ENCODE measurements around the gene ETF1.
A peak's percentile ranks its signal among the peaks of the same experiment; 100 is the strongest.
"Not testable (repeated sequence)": the region's sequence is repeated elsewhere in the genome, so short reads cannot be mapped to it uniquely, and the experiment has no call there.

Gene ETF1

GRCh38 chr5:138529812-138530211 lies 13.2 kb downstream of the ETF1 start:
- no peak for DNase-seq (ENCODE audit: low read depth in 2 of 2, low spot score in 1 of 2)

DNA sequence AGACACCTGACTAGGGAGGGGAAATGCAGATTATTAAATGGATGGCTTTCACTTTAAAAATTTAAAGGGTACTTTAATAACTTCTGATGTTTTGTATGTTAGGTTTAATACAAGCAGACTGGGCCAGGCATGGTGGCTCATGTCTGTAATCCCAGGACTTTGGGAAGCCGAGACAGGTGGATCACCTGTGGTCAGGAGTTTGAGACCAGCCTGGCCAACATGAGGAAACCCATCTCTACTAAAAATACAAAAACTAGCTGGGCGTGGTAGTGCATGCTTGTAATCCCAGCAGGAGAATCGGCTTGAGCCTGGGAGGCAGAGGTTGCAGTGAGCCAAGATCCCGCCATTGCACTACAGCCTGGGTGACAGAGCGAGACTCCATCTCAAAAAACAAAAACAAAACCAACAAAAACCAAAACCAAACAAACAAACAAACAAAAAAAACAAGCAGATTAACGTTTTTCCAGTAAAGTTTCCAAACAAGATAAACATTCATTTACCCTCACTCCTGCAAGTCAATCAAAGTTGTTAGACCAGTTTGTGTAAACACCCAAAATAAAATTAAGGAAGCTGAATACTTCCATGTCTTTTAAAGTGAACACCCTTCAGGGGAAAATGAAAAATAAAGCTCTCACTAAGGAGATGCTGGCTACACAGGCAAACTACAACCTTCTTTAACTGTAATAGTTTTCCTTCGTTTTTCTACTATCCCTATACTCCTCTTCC lies 14.1 kb downstream of the ETF1 start:
- DNase-seq (ENCODE audit: low read depth in 2 of 2, low spot score in 1 of 2) = no peak

- no peak for DNase-seq (ENCODE audit: low read depth in 2 of 2, low spot score in 1 of 2)
Measured at GRCh38 chr5:138528208-138528607, 14.8 kb downstream of the ETF1 start.

GRCh38 chr5:138527170-138527569 lies 15.9 kb downstream of the ETF1 start:
- no peak for DNase-seq (ENCODE audit: low read depth in 2 of 2, low spot score in 1 of 2)

DNA sequence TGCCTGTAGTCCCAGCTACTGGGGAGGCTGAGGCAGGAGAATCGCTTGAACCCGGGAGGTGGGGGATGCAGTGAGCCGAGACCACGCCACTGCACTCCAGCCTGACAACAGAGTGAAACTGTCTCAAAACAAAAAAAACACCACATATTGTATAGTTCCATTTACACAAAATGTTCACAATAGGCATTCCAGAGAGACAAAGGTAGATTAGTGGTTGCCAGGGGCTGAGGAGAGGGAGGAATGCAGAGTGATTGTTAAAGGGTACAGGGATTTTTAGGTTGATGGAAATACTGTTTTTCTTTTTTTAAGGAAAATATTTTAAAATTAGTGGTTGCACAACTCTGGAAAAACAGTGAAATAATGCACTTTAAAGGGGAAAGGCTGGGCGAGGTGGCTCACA lies 19.6 kb downstream of the ETF1 start:
- DNase-seq (ENCODE audit: low read depth in 2 of 2, low spot score in 1 of 2) = no peak

DNA sequence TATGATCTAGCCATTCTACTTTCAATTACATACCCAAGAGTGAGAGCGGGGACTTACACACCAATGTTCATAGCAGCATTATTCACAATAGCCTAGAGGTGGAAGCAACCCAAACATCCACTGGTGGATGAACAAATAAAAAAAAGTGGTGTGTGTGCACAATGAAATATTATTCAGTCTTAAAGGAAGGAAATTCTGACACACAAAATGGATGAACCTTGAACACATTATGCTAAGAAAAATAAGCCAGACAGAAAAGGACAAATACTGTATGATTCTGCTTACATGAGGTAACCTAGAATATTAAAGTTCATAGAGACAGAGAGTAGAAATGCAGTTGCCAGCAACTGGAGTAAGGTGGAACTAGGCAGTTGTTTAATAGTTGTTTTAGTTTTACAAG lies 22.1 kb downstream of the ETF1 start:
- no peak for DNase-seq (ENCODE audit: low read depth in 2 of 2, low spot score in 1 of 2)

GRCh38 chr5:138517437-138517836 lies 25.6 kb downstream of the ETF1 start:
- DNase-seq (ENCODE audit: low read depth in 2 of 2, low spot score in 1 of 2) = no peak

DNA sequence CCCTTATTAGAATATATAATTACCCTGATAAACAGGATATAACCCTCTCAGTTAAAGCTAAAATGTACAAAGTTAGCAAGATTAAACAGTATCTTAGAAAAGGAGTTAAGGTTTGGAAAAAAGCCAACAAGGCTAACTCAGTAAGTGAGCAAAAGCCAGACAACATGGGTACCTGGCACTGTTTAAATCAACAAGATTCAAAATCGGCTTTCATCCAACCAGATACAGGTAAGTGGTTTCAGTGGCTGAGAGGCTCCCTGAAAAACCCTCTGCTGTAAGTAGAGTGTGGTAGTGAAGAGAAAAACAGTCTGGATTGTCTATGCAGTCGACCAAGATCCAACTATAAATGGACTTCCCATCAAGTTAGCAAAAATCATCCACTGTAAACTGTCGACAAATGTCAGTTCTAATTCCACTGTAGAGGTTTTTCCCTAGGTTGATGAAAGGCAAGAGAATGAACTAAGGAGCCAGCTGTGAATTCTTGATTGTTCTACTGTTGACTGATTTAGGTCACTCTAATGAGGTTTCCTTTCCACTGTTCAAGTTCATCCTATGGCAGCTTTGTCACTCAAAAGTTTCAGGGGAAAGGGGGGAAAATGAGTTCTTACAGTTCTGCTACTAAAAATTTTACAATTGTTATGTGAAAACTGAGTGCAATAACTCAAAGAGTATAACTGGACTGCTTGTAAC lies 27.3 kb downstream of the ETF1 start:
- DNase-seq (ENCODE audit: low read depth in 2 of 2, low spot score in 1 of 2) = no peak

GRCh38 chr5:138514021-138514420 lies 29.0 kb downstream of the ETF1 start:
- no peak for DNase-seq (ENCODE audit: low read depth in 2 of 2, low spot score in 1 of 2)

DNA sequence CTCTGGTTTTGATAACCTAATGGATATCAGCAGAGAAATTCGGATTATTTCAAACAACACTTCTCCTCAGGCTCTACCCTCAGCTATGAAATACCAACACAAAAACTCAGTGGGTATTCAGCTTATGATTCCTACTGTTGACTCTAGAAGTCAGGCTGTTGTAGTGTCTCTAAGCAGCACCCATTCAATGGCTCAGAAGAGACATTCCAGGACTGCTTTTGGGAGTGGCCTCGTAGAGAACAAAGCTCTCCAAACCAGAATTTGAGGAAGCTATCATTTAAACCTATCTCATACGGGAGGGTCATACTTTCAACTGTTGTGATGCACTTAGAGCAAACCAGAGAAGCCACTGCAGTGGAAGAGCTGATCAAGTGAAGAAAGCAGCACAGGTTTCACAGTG lies 34.1 kb downstream of the ETF1 start:
- DNase-seq (ENCODE audit: low read depth in 2 of 2, low spot score in 1 of 2) = no peak

DNA sequence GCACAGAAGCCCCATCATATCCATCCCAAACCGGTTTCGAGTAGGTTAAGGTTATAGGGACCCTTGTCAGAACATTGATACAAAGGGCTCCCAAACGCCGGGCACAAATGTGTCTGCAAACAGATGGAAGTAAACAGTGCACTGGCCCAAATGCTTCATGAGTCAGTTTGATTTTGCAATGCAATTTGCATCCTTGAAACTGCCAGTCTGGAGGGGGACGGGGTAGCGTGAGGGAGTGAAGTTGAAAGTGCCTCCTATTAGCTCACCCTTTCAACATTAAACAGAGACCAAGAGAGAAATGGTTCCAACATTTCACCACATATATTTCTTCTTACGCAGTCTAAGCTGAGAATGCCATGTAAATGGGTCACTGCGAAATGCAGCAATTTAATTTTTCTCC lies 35.6 kb downstream of the ETF1 start:
- not testable (repeated sequence) for DNase-seq (ENCODE audit: low read depth in 2 of 2, low spot score in 1 of 2)

GRCh38 chr5:138506370-138507306 lies 36.4 kb downstream of the ETF1 start:
- no peak for DNase-seq (ENCODE audit: low read depth in 2 of 2, low spot score in 1 of 2)

- DNase-seq (ENCODE audit: low read depth in 2 of 2, low spot score in 1 of 2) = no peak
Measured at GRCh38 chr5:138504799-138505198, 38.2 kb downstream of the ETF1 start.

GRCh38 chr5:138503487-138504270 lies 39.4 kb downstream of the ETF1 start:
- DNase-seq (ENCODE audit: low read depth in 2 of 2, low spot score in 1 of 2) = no peak

DNA sequence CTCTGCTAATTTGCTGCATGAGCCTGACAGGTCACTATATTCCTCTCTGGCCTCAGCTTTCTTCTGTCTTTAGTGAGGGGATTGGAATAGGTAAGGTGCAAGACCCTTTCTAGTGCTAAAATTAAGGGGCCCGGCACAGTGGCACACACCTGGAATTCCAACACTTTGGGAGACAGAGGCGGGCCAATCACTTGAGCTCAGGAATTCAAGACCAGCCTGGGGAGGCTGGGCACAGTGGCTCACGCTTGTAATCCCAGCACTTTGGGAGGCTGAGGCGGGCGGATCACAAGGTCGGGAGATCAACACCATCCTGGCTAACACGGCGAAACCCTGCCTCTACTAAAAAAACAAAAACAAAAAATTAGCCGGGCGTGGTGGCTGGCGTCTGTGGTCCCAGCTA lies 40.5 kb downstream of the ETF1 start:
- no peak for DNase-seq (ENCODE audit: low read depth in 2 of 2, low spot score in 1 of 2)

DNA sequence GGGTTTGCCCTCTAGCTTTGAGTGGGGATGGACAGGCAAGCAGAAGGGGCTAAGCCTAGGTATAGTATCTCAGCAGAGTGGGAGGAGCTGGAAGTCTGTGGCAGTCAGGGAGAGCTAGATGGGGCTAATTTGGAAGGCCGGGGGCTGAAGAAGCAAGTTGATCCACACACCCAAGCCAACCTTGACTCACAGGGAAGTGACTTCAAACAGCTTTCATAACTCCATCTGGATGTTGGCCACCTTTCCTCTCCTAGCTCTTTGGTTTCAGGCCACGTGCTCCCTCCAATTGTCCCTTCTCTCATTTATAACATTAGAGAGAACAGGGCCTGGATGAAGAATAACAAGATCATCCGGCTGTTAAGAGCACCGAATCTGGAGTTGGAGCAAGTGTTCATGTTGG lies 40.9 kb downstream of the ETF1 start:
- DNase-seq (ENCODE audit: low read depth in 2 of 2, low spot score in 1 of 2) = no peak

DNA sequence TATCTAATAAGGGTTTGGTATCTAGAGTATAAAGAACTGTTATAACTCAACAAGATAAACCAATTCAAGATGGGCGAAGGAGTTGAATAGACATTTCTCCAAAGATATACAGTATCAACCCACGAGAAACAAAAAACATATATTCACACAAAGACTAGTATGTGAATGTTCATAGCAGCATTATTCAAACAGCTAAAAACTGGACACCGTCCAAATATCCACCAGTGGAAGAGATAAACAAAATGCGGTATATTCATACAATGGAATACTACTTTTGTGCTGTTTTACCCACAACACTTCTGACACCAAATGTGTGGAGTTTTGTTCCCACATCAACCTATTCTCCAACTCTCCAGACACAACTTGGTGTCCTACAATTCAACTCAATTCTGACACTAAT lies 44.7 kb downstream of the ETF1 start:
- DNase-seq (ENCODE audit: low read depth in 2 of 2, low spot score in 1 of 2) = no peak

DNA sequence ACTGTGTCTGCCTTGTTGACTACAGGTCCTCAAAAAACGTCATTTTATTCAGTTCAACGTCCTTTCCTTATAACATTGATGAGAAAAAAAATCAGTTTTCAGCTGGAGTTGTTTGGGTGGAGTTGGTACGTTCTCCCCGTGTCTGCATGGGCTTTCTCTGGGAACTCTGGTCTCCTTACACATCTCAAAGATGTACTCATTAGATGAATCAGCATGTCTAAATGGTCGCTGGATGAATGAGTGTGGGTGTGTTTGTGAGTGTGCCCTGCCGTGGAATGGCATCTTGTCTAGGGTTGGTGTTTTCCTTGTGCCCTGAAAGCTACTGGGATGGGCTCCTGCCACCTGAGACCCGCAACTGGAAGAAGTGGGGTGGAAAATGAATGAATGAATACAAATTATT lies 47.7 kb downstream of the ETF1 start:
- no peak for DNase-seq (ENCODE audit: low read depth in 2 of 2, low spot score in 1 of 2)

GRCh38 chr5:138492560-138493045 lies 50.4 kb downstream of the ETF1 start:
- no peak for DNase-seq (ENCODE audit: low read depth in 2 of 2, low spot score in 1 of 2)

GRCh38 chr5:138491669-138492559 lies 51.1 kb downstream of the ETF1 start:
- peak; percentile 52 to 69 for DNase-seq (ENCODE audit: low read depth in 2 of 2, low spot score in 1 of 2)

All from stimulated activated CD8-positive, alpha-beta memory T cell treated with anti-CD3 and anti-CD28 coated beads, Interleukin-4, amount 100 ng/mL, for 1 hour (primary cell).